Retinal pigment epithelial cell (primary cell): ENCODE data around the gene FNDC1.

ENCODE experiments used
- DNase-seq: peaks from one replicate; pipeline ENCODE4 v3.0.0-alpha.2; 2010; ENCODE audit warnings: low read depth
- H3K4me3 ChIP-seq: 2 replicates; pipeline ENCODE4 v1.5.1; 2011; ENCODE audit warnings: mild to moderate bottlenecking, low read length, control low read depth, moderate library complexity
- TF ChIP-seq, protein P1 (sequence below): conservative IDR thresholded peaks from 2 replicates; pipeline ENCODE4 v1.5.1; 2011; ENCODE audit warnings: low read depth, low read length, control low read depth, inconsistent platforms

Gene FNDC1

DNA sequence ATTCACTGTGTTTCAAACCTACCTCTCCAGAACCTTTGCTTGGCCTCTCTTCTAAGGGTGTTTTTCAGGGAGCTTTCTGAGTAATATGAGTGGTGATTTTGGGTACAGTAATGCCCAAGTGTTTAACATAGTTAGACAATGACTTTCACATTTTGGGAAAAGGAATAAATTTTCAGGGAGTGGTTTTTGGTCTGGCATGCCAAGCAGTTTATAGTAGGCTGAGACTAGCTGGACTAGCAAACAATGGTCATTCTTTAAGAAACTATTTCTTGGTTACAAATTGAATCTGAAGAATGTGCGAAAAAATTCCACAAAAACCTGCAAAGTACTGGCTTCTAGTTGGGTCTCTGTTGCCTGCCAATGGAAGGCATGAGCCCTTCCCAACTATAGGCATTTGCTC, 15.4 kb downstream of the FNDC1 start:
- TF ChIP-seq, protein P1, sequence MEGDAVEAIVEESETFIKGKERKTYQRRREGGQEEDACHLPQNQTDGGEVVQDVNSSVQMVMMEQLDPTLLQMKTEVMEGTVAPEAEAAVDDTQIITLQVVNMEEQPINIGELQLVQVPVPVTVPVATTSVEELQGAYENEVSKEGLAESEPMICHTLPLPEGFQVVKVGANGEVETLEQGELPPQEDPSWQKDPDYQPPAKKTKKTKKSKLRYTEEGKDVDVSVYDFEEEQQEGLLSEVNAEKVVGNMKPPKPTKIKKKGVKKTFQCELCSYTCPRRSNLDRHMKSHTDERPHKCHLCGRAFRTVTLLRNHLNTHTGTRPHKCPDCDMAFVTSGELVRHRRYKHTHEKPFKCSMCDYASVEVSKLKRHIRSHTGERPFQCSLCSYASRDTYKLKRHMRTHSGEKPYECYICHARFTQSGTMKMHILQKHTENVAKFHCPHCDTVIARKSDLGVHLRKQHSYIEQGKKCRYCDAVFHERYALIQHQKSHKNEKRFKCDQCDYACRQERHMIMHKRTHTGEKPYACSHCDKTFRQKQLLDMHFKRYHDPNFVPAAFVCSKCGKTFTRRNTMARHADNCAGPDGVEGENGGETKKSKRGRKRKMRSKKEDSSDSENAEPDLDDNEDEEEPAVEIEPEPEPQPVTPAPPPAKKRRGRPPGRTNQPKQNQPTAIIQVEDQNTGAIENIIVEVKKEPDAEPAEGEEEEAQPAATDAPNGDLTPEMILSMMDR, result no peak
- DNase-seq, result no peak
- no peak overlapping the region for H3K4me3 ChIP-seq

DNA sequence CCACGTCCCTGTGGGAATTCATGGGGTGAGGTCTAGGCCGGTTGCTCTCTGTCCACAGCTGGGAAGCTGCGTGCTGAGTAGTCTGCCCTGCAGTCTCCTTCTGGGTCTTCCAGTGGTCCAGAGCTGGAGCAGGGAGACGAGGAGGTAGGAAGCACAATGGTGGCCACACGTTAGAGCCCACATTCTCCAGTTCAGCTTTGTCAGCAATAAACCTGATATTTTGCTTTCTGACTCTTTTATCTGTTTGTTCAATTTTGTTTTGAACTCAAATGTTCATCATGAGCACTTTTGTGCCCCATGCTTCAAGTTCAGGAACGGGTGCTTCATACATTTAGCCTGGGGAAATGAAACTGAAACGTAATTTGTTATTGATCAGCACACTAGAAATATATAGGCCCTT, 21.3 kb downstream of the FNDC1 start:
- no peak overlapping the region for H3K4me3 ChIP-seq
- TF ChIP-seq, protein P1, result no peak
- no peak for DNase-seq

DNA sequence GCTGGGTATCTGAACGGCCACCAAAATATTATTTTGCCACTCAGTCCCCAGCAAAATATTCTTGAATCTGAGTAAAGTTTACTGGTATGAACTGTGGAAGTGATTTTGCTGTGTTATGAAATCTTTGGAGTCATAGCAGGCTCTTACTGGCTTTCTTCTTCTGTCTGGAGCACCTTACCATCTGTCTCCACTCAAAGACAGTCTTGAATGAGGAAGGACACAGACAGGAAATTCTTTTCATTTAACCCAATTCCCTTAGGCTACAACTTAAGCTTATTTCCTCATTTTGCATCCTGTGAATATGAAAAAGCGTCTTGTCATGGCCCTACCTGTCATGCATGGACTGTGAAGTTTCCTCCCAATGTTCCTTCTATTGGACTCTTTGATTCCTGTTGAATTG, 24.7 kb downstream of the FNDC1 start:
- no peak for DNase-seq
- TF ChIP-seq, protein P1, result no peak
- no peak overlapping the region for H3K4me3 ChIP-seq

DNA sequence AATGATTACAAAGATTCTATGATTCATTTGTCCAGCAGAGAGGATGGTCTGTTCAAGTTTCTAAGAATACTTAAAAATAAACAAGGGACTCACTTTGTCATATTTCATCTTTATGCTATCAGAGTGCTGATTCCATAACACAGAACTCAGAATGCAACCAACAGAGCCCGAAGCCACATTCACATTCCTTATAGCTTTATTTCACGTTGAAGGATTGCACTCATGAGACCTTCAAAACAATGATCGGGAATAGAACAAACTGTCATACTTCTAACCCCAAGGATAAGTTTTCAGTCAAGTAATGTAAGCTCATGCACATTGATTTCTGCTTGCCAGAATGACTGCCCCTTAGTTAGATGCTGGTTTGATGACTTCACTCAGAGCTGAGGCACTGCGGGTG, 25.2 kb downstream of the FNDC1 start:
- DNase-seq, result no peak
- H3K4me3 ChIP-seq, result no peak overlapping the region
- TF ChIP-seq, protein P1, result no peak

DNA sequence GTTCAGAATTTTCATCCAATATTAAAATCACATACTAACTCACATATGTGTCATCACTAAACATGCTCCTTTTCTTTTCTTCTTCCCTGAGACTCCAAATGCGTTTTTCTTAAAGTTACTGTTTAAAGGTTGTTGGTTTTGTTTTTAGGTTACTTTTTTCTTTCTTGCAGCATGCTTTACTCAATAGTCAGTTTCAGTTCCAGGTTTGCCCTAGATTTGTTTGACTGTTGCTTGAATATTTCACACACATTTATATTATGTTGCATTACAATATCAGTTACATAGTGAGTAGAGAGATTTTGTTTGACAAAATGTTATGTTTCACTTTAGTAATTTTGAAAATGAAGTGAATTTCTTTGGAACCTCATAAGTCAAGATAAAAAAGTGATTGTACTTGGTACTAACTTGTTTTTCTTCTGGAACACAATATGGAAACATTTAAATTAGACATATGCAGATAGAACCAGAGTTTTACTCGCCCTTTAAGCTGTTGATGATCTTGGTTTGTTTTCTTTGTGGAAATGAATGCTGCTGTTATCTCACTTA, 27.3 kb downstream of the FNDC1 start:
- no peak overlapping the region for H3K4me3 ChIP-seq
- TF ChIP-seq, protein P1, result no peak
- no peak for DNase-seq

DNA sequence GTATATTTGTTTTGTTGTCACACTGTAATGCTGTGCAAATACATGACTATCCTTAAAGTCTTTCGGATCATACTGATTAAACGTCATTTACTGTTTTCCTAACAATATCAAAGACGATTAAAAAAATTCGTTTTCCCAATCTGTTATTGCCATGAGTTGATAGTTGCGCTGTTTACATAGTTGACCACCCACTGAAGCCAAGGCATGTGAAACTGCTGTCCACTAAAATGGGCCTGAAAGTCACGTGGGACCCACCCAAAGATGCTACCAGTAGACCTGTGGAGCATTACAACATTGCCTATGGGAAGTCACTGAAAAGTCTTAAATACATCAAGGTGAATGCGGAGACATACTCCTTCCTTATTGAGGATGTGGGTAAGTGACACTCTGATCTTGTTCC, 28.1 kb downstream of the FNDC1 start:
- H3K4me3 ChIP-seq, result no peak overlapping the region
- no peak for DNase-seq
- TF ChIP-seq, protein P1, result no peak

DNA sequence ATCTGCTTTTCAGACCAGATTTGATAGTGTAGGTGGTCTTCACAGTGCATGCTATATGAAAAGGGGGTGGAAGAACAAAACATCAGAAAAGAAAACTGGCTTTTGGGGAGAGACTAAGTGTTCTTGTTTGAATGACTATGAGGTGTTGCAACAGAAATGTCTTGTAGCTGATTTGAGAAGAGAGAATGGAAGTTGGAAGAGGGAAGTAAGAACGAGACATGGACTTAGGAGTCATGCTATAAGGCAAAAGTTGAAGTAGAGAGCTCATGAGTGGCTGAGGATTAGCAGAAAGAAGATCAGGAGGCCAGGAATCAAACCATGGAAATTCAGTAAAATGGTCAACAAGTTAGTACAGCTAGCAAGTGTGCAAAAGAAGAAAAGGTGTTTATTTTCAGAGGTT, 32.1 kb downstream of the FNDC1 start:
- TF ChIP-seq, protein P1, result no peak
- no peak for DNase-seq
- H3K4me3 ChIP-seq, result no peak overlapping the region
